BLaER1 treated with 17β-estradiol and CSF1 and Interleukin-3, amounts not matched to agents 10 nM and 100 nM (cell line): ENCODE data around the gene IQCK.

Source experiments
- H3K27ac ChIP-seq, 11 experiments: shearing (Covaris generic); formaldehyde crosslinking; 2 replicates each; pipeline ENCODE4 v1.8.1; 2022
- H3K27me3 ChIP-seq, 11 experiments: shearing (Covaris generic); formaldehyde crosslinking; 2 replicates each; pipeline ENCODE4 v1.8.1; 2022
- H3K36me3 ChIP-seq, 11 experiments: shearing (Covaris generic); formaldehyde crosslinking; 2 replicates each; pipeline ENCODE4 v1.8.1; 2022
- H3K4me1 ChIP-seq, 10 experiments: shearing (Covaris generic); formaldehyde crosslinking; 2 replicates each; pipeline ENCODE4 v1.8.1; 2022
- H3K4me2 ChIP-seq, 11 experiments: shearing (Covaris generic); formaldehyde crosslinking; 2 replicates each; pipeline ENCODE4 v1.8.1; 2022
- H3K4me3 ChIP-seq, 10 experiments: shearing (Covaris generic); formaldehyde crosslinking; 2 replicates each; pipeline ENCODE4 v1.8.1; 2022
- H3K9ac ChIP-seq, 11 experiments: shearing (Covaris generic); formaldehyde crosslinking; 2 replicates each; pipeline ENCODE4 v1.8.1; 2022
- H3K9me3 ChIP-seq, 11 experiments: shearing (Covaris generic); formaldehyde crosslinking; replicated peaks in 1 of 11; 2 replicates each; pipeline ENCODE4 v1.8.1; 2022
- H4K20me1 ChIP-seq, 11 experiments: shearing (Covaris generic); formaldehyde crosslinking; 2 replicates each; pipeline ENCODE4 v1.8.1; 2022
- Cebpa-rat ChIP-seq, 11 experiments: shearing (Covaris generic); IDR thresholded peaks; 2 replicates each; pipeline ENCODE4 v1.8.1; 2022

The IQCK gene

DNA sequence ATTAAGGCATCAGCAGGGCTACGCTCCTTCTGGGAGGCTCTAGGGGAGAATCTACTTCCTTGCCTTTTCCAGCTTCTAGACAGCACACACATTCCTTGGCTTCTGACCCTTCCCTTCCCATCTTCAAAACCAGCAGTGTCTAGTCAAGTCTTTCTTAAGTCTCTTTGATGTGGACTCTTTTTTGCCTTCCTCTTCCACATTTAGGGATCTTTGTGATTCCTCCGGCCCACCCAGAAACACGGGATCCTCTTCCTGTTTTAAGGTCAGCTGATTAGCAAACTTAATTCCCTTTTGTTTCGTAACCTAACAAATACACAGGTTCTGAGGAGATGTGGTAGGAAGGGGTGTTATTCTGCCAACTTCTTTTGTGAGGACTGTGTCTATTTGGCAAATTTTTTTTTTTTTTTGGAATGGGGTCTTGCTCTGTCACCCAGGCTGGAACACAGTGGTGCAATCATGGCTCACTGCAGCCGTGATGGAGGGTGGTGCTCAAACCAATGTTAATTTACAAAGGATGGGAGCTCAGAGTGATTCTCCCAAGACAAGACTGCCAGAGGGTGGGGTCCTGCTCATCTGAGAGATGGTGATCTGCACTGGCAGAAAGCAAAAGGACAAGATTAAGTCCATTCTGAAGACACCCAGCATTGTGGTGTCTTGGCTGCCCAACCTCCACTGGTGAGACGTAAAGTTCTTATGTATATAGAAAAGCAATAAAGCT lies 14.7 kb upstream of the IQCK start:
- Histone ChIP-seq H3K9me3 (no peaks in the 10 kb centered on the region), H3K4me3 (no peak overlapping the region), H3K4me2 (peak overlapping the region in 2 of 11 experiments; percentile 33 to 42; a peak in 4 of 22 replicates), H4K20me1 (peaks cover 0 to 67% (median 36%) of the 10 kb centered on the region in 11 experiments; a peak in 20 of 22 replicates), H3K4me1 (peaks cover 16 to 40% (median 22%) of the 10 kb centered on the region in 10 experiments), H3K9ac (no peak overlapping the region), H3K27ac (no peak overlapping the region), H3K36me3 (peaks cover 76 to 94% (median 84%) of the 10 kb centered on the region in 11 experiments), H3K27me3 (no peaks in the 10 kb centered on the region)
- no peak for TF ChIP-seq Cebpa-rat (IDR thresholded peaks at IDR 0.05)

DNA sequence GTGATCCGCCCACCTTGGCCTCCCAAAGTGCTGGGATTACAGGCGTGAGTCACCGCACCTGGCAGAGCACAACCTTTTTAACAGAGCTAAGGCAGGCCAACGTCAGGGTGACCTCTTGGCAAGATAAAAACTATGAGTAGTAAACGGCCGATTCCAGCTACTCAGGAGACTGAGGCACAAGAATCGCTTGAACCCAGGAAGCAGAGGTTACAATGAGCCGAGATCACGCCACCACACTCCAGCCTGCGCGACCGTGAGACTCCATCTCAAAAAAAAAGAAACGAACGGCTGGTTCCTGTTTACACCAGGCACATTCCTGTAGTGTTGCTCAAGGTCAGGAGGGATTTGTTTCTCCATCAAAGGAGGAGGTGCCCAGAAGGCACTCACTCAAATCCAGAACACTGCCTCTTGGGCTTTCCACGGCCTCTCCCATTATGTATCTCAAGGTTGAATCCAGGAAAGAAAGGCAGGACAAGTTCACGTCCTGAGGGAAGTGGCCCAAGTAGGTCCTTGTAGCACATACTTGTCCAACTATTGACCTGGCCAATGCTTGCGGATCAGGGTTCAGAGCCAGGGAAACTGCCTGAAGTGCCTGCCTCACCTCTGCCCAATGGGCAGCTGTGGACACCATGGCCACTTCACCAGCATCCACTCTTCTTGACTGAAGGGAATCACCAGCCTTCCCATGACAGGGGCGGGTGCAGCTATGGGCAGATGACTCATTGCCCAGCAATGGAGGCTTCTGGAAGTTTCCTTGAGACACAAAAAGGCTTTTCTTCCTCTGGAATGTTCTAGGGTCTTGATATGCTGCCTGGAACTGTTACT lies 13.5 kb upstream of the IQCK start:
- no peak overlapping the region; a peak in 1 of 22 replicates for H3K4me2 ChIP-seq
- peaks cover 0 to 67% (median 29%) of the 10 kb centered on the region in 11 experiments; a peak in 20 of 22 replicates for H4K20me1 ChIP-seq

DNA sequence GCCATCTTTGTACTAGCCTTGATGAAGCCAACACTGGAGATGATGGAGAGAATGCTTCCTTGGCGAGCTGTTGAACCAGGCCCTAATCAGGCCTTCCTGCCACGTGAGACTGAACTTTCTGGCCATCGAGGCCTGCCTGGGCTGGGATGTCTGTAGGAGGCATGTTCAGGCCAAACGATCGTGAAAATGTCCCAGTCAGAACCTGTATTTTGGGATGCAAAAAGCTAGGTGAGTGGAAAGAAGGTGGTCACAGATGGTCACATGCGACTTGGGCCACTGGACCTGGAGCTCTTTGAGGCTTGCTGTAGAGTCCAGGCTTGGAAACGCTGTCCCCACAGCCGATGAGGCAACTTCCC lies 12.9 kb upstream of the IQCK start:
- TF ChIP-seq Cebpa-rat (IDR thresholded peaks at IDR 0.05), result no peak
- Histone ChIP-seq H3K4me3 (no peak overlapping the region), H3K27me3 (no peaks in the 10 kb centered on the region), H3K9ac (no peak overlapping the region), H3K36me3 (peaks cover 81 to 97% (median 91%) of the 10 kb centered on the region in 11 experiments), H3K27ac (peak overlapping the region in 1 of 11 experiments; percentile 7; a peak in 1 of 22 replicates), H3K9me3 (no peaks in the 10 kb centered on the region), H3K4me2 (no peak overlapping the region), H3K4me1 (peaks cover 0 to 29% (median 5%) of the 10 kb centered on the region in 10 experiments; a peak in 9 of 20 replicates), H4K20me1 (peaks cover 0 to 67% (median 29%) of the 10 kb centered on the region in 11 experiments; a peak in 13 of 22 replicates)

More for the DNA sequence above, 13.5 kb upstream of the IQCK start:
- Histone ChIP-seq H3K27ac (peak overlapping the region in 3 of 11 experiments; percentile 7 to 33 (median 14); a peak in 2 of 22 replicates), H3K27me3 (no peaks in the 10 kb centered on the region), H3K4me3 (no peak overlapping the region), H3K36me3 (peaks cover 81 to 97% (median 91%) of the 10 kb centered on the region in 11 experiments), H3K9me3 (no peaks in the 10 kb centered on the region), H3K4me1 (peaks cover 4 to 29% (median 10%) of the 10 kb centered on the region in 10 experiments), H3K9ac (no peak overlapping the region)
- TF ChIP-seq Cebpa-rat (IDR thresholded peaks at IDR 0.05), result no peak

DNA sequence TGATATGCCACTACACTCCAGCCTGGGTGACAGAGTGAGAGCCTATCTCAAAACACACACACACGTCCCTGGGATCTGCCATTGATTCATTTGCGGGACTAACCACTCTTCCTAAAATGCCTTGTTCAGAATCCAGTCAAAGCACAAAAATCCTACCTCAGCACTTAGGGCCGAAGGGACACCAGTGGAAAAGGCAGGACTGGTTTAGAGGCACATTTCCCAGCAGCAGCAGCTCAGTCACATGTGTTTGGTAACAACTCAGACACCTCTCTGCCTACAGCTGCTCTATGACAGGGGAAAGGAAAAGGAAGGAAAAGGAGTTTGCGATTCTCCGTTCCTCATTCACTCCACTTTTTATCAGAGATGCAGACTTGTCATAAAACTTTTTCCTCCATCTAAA lies 12.2 kb upstream of the IQCK start:
- Histone ChIP-seq H3K4me3 (no peak overlapping the region), H3K27ac (no peak overlapping the region), H4K20me1 (peaks cover 0 to 67% (median 36%) of the 10 kb centered on the region in 11 experiments; a peak in 14 of 22 replicates), H3K4me2 (0 out of 22 replicates have a peak overlapping the region, but pooled peaks of 1 of the 11 experiments have one; percentile 9), H3K9me3 (no peaks in the 10 kb centered on the region), H3K27me3 (no peaks in the 10 kb centered on the region), H3K9ac (no peak overlapping the region), H3K36me3 (peaks cover 80 to 97% (median 91%) of the 10 kb centered on the region in 11 experiments), H3K4me1 (peaks cover 0 to 29% (median 4%) of the 10 kb centered on the region in 10 experiments; a peak in 8 of 20 replicates)
- TF ChIP-seq Cebpa-rat (IDR thresholded peaks at IDR 0.05), result no peak

DNA sequence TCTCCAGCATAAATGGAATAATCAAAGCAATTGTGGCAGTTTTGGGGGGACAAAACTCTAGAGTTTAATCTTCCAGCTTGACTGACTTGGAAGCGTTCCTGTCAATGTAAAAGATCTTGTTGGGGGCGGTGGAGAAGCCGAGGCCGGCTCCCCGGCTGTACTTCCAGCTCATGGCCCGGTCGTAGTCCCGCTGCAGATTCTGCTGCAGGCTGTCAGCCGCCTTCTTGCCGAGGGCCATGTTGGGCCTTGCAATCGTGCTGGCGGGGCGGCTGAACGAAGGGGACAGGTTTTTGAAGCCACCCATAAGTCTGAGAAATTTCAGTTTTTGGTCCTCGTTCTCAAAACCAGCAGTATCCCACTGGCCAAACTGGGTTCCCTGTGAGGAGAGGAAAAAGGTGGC lies 11.2 kb upstream of the IQCK start:
- no peaks in the 10 kb centered on the region for H3K9me3 ChIP-seq
- H4K20me1 ChIP-seq, result peaks cover 0 to 74% (median 46%) of the 10 kb centered on the region in 11 experiments; a peak in 15 of 22 replicates
- TF ChIP-seq Cebpa-rat (IDR thresholded peaks at IDR 0.05), result no peak
- no peaks in the 10 kb centered on the region for H3K27me3 ChIP-seq
- no peak overlapping the region for H3K4me2 ChIP-seq
- peaks cover 0 to 29% (median 4%) of the 10 kb centered on the region in 10 experiments; a peak in 8 of 20 replicates for H3K4me1 ChIP-seq
- no peak overlapping the region for H3K9ac ChIP-seq
- peaks cover 82 to 97% (median 93%) of the 10 kb centered on the region in 11 experiments for H3K36me3 ChIP-seq
- no peak overlapping the region for H3K27ac ChIP-seq
- H3K4me3 ChIP-seq, result no peak overlapping the region

DNA sequence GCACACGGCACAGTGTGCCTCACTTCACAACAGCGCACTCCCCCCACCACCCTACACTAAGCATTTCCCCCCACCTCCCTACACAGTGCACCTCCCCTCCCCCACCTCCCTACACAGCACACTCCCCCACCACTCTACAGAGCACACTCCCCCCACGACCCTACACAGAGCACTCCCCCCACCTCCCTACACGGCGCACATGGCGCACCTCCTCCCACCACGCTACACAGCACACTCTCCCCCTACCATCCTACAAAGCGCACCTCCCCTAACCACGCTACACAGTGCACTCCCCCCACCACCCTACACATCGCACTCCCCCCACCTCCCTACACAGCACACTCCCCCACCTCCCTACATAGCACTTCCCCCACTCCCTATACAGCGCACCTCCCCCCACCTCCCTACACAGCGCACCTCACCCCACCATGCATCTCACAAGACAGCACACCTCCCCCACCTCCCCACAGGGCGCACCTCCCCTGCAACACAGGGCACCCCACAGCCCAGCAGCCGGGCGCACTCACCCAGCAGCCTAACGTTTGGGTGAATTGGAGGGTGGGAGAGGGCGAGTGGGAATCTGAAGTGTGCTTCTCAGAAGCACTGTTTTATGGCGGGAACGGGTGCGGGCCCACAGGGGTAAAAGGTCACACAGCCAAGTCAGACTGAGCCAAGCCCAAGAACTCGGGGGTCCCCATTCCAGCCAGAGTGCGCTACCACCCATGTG lies 10.3 kb upstream of the IQCK start:
- no peak overlapping the region for H3K9ac ChIP-seq
- H3K36me3 ChIP-seq, result peaks cover 82 to 97% (median 93%) of the 10 kb centered on the region in 11 experiments
- no peaks in the 10 kb centered on the region for H3K27me3 ChIP-seq
- no peaks in the 10 kb centered on the region for H3K9me3 ChIP-seq
- H3K27ac ChIP-seq, result no peak overlapping the region
- no peak overlapping the region for H3K4me2 ChIP-seq
- peaks cover 0 to 27% (median 4%) of the 10 kb centered on the region in 10 experiments; a peak in 8 of 20 replicates for H3K4me1 ChIP-seq
- H4K20me1 ChIP-seq, result peaks cover 0 to 83% (median 55%) of the 10 kb centered on the region in 11 experiments; a peak in 15 of 22 replicates
- no peak for TF ChIP-seq Cebpa-rat (IDR thresholded peaks at IDR 0.05)
- H3K4me3 ChIP-seq, result no peak overlapping the region

DNA sequence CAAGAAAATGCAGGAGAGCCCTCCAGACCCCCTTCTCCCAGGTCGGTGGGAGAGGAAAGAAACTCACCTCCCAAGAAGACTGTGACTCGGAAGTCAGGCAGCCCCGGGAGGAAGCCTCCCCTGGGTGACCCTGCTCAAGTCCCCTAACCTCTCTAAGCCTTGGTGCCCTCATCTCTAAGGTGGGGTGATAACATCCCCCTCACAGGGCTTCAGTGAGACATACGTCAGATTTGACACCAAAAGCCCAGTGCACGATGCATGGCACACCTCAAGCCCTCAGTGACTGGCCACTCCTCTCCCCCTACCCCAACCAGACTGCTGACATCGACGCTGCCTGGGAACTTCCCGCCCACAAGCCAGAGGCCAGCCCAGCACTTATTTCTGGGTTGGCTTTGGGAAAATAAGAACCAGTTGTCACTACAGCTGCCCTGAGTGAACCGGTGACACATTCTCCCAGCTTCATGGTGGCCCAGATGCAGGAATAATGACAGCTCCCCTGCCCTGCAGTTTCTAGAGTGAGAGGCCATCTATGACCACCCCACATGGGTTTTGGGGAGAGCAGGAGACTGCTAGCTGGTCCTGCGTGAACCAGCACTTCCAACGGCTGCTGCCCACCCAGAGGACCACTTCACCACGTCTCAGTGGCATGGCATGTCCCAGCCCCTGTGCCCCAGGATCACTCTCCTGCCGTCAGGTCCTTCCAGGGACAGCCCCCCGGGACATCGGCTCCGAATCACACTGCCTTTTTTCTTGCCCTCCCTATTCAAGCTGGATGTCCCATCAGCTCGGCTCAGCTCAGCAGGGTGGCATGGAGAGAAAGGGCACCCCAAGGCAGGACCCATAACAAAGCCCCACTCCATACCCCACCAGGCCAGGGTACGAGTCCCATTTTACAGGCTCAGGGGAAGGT lies 9.5 kb upstream of the IQCK start:
- no peak for TF ChIP-seq Cebpa-rat (IDR thresholded peaks at IDR 0.05)
- H3K36me3 ChIP-seq, result peaks cover 85 to 97% (median 94%) of the 10 kb centered on the region in 11 experiments
- no peaks in the 10 kb centered on the region for H3K27me3 ChIP-seq
- H3K4me1 ChIP-seq, result peaks cover 0 to 19% (median under 1%) of the 10 kb centered on the region in 10 experiments; a peak in 6 of 20 replicates
- H3K27ac ChIP-seq, result 0 out of 22 replicates have a peak overlapping the region, but pooled peaks of 1 of the 11 experiments have one; percentile 18
- no peak overlapping the region for H3K4me3 ChIP-seq
- no peaks in the 10 kb centered on the region for H3K9me3 ChIP-seq
- no peak overlapping the region for H3K9ac ChIP-seq
- H3K4me2 ChIP-seq, result no peak overlapping the region
- peaks cover 0 to 87% (median 61%) of the 10 kb centered on the region in 11 experiments; a peak in 15 of 22 replicates for H4K20me1 ChIP-seq
